Vagina (tissue), 2 donors: ENCODE measurements around the gene PSMD6. TPM values are rescaled to one million over a fixed set of nuclear protein-coding genes. Genes with fewer than 3 reads are reported as not detected.
A peak's percentile ranks its signal among the peaks of the same experiment; 100 is the strongest.

Experiments
- DNase-seq, 2 donors: peaks; one replicate each; pipeline ENCODE4 v3.0.0-alpha.2; 2017; ENCODE audit errors: extremely low spot score in 2 of 2
- H3K27ac ChIP-seq: fragments of 200-600 bp; sonication (generic); one replicate; pipeline ENCODE4 v1.5.1; 2019
- H3K27me3 ChIP-seq: fragments of 200-600 bp; sonication (generic); one replicate; pipeline ENCODE4 v1.5.1; 2019
- H3K36me3 ChIP-seq, 2 donors: fragments of 200-600 bp; sonication (generic); one replicate each; pipeline ENCODE4 v1.5.1; 2017 to 2019
- H3K4me1 ChIP-seq: fragments of 200-600 bp; sonication (generic); one replicate; pipeline ENCODE4 v1.5.1; 2019
- H3K4me3 ChIP-seq, 2 donors: fragments of 200-600 bp; sonication (generic); 1 replicate in 1 of 2; 2 replicates in 1 of 2; pipeline ENCODE4 v1.5.1; 2016 to 2019
- H3K9me3 ChIP-seq: fragments of 200-600 bp; sonication (generic); one replicate; pipeline ENCODE4 v1.5.1; 2019
- POLR2A ChIP-seq, 2 donors: fragments of 450-650 bp; IDR thresholded peaks; one replicate each; pipeline ENCODE4 v1.6.1; 2017; ENCODE audit warnings: antibody characterized with exemption in 2 of 2, mild to moderate bottlenecking in 2 of 2, moderate library complexity in 2 of 2
- POLR2AphosphoS5 ChIP-seq, 2 donors: sonication (generic); formaldehyde crosslinking; IDR thresholded peaks; one replicate each; pipeline ENCODE4 v1.9.0; 2017; ENCODE audit warnings: antibody characterized with exemption in 2 of 2, mild to moderate bottlenecking in 2 of 2, low read depth in 1 of 2; ENCODE audit not compliant: insufficient read depth in 1 of 2
- intact Hi-C: fragments of 100-400 bp; cut with DNase I; formaldehyde crosslinking; loops from one replicate; pipeline ENCODE4 v1.15.1; 2023
- total RNA-seq: library from RNA; depleted of rRNA; stranded (reverse); fragments of >200 nt; gene quantifications from one replicate; pipeline ENCODE4 v1.2.3, GENCODE V29; 2016
- TF ChIP-seq, protein P1 (sequence below), 3 experiments: fragments of 450-650 bp in 2 of 3; fragments of 200-600 bp in 1 of 3; sonication (generic) in 1 of 3; IDR thresholded peaks; one replicate each; pipeline ENCODE4 v1.5.1; 2017 to 2019; ENCODE audit warnings: antibody characterized with exemption in 3 of 3, mild to moderate bottlenecking in 2 of 3, moderate library complexity in 2 of 3

Gene PSMD6
- 50.3 TPM for total RNA-seq

DNA sequence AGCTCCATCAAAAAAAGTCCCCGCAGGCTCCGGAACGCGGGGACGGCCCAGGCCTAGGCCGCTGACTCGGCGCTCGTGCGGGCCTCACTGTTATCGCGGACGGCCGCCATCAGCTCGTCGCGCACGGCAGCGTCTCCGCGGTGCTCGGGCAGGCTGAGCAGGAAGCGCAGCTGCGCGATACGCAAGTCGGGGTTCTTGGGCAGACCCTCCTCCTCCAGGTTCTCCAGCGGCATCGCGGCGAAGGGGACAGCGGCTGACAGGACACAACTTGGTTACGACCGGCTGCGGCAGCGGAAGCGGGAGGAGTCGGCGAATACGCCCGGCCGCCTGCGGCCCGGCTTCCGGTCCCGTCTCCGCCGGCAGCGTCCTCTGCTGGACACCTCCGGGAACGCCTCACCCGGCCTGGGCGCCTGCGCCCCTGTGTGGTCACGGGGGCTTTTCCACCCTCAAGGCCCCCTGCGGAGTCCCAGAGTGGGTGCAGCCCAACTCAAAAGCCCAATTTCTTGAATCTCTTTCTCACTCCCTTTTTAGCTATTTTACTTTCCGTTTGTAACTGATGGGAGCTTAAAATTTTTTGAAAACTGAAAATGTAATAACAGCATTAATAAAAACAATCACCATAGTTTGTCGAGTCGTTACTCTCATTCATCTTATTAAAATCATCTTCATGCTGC is at the start of gene PSMD6:
TSS of gene PSMD6 (minus strand) at position 308 of the 674 bp plus-strand sequence. CDS start at position 233, 75 bp downstream.
- H3K36me3 ChIP-seq, result peaks cover 6 to 19% of the 10 kb centered on the region in 2 donors
- peaks cover 32% of the 10 kb centered on the region for H3K4me1 ChIP-seq
- no peaks in the 10 kb centered on the region for H3K27me3 ChIP-seq
- DNase-seq, result no peak
- no peaks in the 10 kb centered on the region for H3K9me3 ChIP-seq
- H3K4me3 ChIP-seq, result peak within 1 kb of the TSS; percentile 97 to 100
- H3K27ac ChIP-seq, result peak within 1 kb of the TSS; percentile 81
- TF ChIP-seq, protein P1, sequence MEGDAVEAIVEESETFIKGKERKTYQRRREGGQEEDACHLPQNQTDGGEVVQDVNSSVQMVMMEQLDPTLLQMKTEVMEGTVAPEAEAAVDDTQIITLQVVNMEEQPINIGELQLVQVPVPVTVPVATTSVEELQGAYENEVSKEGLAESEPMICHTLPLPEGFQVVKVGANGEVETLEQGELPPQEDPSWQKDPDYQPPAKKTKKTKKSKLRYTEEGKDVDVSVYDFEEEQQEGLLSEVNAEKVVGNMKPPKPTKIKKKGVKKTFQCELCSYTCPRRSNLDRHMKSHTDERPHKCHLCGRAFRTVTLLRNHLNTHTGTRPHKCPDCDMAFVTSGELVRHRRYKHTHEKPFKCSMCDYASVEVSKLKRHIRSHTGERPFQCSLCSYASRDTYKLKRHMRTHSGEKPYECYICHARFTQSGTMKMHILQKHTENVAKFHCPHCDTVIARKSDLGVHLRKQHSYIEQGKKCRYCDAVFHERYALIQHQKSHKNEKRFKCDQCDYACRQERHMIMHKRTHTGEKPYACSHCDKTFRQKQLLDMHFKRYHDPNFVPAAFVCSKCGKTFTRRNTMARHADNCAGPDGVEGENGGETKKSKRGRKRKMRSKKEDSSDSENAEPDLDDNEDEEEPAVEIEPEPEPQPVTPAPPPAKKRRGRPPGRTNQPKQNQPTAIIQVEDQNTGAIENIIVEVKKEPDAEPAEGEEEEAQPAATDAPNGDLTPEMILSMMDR (IDR thresholded peaks at IDR 0.05), result peak; percentile 87 to 100 (median 96)
- TF ChIP-seq POLR2AphosphoS5 (IDR thresholded peaks at IDR 0.05; ENCODE audit: insufficient read depth in 1 of 2, low read depth in 1 of 2) (peak; percentile 81 to 82), POLR2A (IDR thresholded peaks at IDR 0.05) (no peak)
- intact Hi-C loops, result no loop called here

DNA sequence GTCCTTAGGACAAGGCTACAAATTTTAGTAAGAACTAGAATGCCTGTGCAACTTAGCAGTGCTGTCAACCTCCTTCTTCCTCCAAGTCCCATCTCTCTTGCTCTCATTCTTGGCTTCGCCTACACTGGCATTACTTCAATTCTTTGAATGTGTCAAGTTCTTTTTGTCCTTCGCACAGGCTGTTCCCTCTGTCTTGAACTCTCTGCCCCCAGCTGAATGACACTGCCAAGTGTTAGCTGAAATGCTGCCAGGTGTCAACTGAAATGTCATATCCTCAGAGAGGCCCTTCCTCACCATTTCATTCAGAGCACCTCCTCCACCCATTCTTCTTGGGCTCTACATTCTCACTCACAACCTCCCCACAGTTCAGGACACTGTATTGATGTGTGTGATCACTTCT is 48.8 kb upstream of the PSMD6 start:
- Histone ChIP-seq H3K36me3 (no peaks in the 10 kb centered on the region), H3K4me3 (no peak overlapping the region), H3K27ac (no peak overlapping the region), H3K9me3 (no peaks in the 10 kb centered on the region), H3K27me3 (no peaks in the 10 kb centered on the region), H3K4me1 (peaks cover 34% of the 10 kb centered on the region)
- intact Hi-C loops, result no loop called here
- DNase-seq, result no peak
- TF ChIP-seq POLR2A (IDR thresholded peaks at IDR 0.05), result no peak
- TF ChIP-seq, protein P1 (IDR thresholded peaks at IDR 0.05), result no peak
- no peak for TF ChIP-seq POLR2AphosphoS5 (IDR thresholded peaks at IDR 0.05; ENCODE audit: insufficient read depth in 1 of 2, low read depth in 1 of 2)

DNA sequence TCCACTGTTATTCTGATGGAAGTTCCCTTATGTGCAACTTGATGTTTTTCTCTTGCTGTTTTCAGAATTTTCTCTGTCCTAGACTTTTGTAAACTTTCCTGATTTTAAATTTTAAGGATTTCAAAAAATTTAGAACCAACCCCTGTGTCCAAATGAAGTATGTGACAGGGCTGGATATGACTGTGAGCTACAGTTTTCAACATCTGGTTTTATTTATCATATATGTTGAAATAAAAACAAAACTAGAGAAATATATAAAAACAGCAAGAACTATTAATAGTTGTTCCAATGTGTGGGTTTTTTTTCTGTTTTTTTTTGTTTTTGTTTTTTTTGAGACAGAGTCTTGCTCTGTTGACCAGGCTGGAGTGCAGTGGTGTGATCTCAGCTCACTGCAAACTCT is 47.4 kb upstream of the PSMD6 start:
- Histone ChIP-seq H3K36me3 (no peaks in the 10 kb centered on the region), H3K27me3 (no peaks in the 10 kb centered on the region), H3K27ac (no peak overlapping the region), H3K4me1 (peaks cover 35% of the 10 kb centered on the region), H3K9me3 (no peaks in the 10 kb centered on the region), H3K4me3 (no peak overlapping the region)
- TF ChIP-seq, protein P1 (IDR thresholded peaks at IDR 0.05), result no peak
- TF ChIP-seq POLR2AphosphoS5 (IDR thresholded peaks at IDR 0.05; ENCODE audit: insufficient read depth in 1 of 2, low read depth in 1 of 2) (no peak), POLR2A (IDR thresholded peaks at IDR 0.05) (no peak)
- DNase-seq, result no peak
- intact Hi-C loops, result no loop called here

DNA sequence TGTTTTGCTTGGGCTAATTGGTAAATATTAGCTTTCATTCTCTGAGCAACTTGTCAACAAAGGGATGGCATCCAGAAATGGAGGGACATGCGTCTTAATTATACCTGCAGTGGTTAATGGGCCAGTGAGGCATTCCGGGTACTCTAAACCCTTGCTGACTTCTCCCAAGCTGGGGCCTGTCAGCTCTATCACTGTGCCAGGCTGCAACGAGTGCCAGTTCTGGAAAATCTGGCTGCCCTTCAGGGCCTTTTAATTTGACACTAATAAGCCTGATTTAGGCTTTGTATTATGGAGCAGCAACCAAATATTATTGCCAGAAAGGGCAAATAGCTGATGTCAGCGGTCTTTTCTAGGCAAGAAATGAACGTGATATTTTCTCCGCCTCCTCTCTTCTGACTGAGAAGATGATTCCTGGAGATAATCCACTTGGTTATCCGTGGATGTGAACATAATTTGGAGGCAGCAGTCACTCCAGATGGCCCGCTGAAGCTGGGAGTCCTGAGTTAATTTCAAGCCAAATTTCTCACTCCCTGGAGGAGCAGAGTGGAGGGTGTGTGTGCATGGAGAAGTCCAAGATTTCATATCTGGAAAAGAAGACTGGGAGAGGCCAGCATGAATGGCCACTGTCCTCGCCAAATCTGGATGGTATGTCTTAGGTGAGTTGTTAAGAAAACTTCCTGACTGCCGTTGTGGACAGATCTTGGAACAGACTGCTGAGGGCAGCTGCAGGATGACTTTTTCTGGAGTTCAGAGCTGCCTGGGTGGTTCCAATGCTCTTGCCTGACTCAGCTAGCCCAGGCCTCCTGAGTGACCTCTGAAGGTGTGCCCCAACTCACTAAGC is 44.4 kb upstream of the PSMD6 start:
- intact Hi-C loops, result no loop called here
- TF ChIP-seq POLR2AphosphoS5 (IDR thresholded peaks at IDR 0.05; ENCODE audit: insufficient read depth in 1 of 2, low read depth in 1 of 2) (no peak), POLR2A (IDR thresholded peaks at IDR 0.05) (no peak)
- TF ChIP-seq, protein P1 (IDR thresholded peaks at IDR 0.05), result no peak
- no peaks in the 10 kb centered on the region for H3K36me3 ChIP-seq
- H3K27ac ChIP-seq, result no peak overlapping the region
- no peak overlapping the region for H3K4me3 ChIP-seq
- peak in 1 of 2 donors; percentile 47 for DNase-seq
- no peaks in the 10 kb centered on the region for H3K9me3 ChIP-seq
- H3K4me1 ChIP-seq, result peaks cover 21% of the 10 kb centered on the region
- no peaks in the 10 kb centered on the region for H3K27me3 ChIP-seq
